Measurements from ENCODE around the gene ADARB2.

ADARB2 gene

DNA sequence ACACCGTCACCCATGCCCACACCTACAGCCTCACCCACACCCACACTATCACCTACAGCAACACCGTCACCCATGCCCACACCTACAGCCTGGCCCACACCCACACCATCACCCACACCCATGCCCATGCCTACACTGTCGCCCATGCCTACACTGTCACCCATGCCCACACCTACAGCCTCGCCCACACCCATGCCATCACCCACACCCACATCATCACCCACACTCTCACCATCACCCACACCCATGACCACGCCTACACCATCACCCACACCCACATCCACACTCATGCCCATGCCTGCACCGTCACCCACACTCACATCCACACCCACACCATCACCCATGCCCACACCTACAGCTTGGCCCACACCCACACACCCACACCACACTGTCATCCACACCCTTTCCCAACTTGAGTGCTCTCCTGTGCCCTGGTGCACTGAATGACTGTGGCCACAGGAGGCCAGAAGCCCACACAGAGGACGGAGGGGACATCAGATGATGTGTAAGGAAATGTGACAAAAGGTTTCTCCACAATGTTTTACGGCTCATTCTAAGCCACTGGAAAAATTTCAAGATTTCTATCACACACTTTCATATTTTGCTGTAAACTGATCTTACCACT lies 527.9 kb downstream of the ADARB2 start:
- no peak for DNase-seq

DNA sequence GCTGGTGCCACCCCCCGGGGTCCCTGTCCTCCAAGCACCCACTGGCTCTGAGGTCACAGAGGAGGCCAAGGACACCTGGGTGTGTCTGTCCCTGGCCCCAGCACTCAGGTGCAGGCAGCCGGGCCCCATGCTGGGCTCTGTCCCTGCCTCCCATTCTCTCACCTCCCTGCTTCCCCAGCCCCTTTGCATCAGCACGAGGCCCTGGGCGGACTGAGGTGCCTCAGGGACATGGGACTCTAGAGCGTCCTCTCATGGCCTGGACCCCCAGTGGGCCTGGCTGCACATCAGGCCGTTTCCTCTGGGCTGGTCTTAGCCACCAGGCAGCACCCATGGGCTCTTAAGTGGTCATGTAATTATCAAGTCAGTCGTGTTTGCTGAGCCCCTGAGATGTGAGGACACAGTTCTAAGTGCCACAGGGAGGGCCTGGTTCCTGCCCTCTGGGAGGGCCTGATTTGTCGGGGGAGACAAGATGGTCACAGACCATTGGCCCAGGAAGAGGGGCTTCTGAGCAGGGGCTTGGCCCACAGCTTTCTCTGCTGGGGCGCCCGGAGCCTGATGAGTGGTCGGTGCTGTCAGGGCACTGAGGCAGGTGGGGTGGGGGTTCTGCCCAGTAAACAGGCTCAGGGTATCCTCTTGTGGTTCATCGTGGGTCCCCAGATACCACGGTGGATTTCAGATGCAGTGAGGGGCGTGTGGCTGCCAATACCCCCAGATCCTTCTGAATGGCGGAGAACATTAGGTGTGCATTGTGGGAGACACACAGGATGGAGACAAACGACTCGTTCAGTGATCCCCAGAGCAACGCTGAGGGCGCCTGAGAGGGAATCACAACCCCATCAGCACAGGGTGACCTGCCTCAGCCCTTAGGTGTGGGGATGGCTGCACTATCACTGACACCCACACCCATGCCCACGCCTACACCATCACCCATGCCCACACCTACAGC lies 528.7 kb downstream of the ADARB2 start:
- DNase-seq = no peak

DNA sequence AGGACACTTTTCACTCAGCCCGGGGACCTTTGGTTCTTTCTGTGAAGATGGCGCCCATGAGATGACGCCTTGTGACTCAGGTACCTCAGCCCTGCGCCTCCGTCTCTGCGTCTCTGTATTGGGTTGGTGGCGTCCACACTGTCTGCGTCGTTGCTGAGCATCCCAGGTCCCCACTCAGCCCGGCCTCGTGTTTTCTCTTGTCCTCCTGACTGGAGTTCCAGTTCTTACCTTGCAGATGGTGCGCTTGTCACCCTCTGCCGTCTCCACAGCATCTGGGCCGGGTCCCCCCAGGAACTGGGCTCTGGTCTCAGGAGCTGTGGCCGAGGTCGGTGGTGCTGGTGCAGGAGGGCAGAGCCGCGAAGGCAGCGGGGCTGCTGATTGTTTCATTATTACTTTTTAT lies 530.7 kb downstream of the ADARB2 start:
- no peak for DNase-seq

- no peak for DNase-seq
Observed at GRCh38 chr10:1206101-1206500, 531.2 kb downstream of the ADARB2 start.

GRCh38 chr10:1205450-1206030 lies 531.8 kb downstream of the ADARB2 start:
- DNase-seq = no peak

DNA sequence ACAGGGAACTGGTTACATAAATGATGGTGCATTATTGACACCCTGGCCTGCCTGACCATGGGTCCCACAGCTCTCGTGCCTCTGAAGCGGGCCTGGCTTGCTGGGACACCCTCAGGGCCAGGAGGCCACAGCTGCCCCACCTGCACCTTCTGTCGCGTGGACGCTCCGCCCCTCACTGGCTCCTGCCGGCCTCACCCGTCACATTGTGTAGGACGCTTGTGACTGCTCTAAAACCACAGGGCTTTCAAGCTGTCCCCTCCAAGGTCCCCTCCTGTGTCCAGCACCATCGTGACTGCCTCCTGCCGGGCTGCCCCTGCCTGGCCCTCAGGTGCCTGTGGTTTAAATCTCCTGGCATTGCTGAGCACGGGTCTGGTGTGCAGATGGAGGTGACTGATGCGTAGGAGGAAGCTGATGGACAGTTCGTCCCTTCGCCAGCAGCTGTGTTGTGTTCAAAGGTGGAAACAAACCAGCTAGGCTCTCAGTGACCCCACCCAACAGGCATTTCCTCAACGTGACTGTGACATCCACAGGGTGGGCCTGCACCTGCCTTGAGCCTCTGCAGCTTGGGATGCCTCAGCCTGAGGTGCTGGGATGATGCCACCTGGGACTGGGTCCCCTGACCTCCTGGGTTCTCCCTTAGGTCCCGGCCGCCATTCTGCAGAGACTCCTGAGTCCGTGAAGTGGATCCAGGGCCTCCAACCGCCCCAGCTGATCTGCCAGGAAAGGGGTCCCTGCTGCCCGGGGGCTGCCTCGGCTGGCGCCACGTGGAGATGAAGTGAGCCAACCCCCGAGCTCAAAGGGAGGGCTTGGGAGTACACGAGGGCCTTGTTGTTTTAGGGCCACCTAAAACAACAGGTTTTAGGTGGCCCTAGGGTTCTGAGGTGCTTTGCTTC lies 532.6 kb downstream of the ADARB2 start:
- DNase-seq = no peak

GRCh38 chr10:1203704-1204103 lies 533.6 kb downstream of the ADARB2 start:
- no peak for DNase-seq

GRCh38 chr10:1203216-1203615 lies 534.1 kb downstream of the ADARB2 start:
- DNase-seq = no peak

GRCh38 chr10:1202343-1202742 lies 535.0 kb downstream of the ADARB2 start:
- no peak for DNase-seq

GRCh38 chr10:1200866-1201807 lies 536.2 kb downstream of the ADARB2 start:
- DNase-seq = no peak

DNA sequence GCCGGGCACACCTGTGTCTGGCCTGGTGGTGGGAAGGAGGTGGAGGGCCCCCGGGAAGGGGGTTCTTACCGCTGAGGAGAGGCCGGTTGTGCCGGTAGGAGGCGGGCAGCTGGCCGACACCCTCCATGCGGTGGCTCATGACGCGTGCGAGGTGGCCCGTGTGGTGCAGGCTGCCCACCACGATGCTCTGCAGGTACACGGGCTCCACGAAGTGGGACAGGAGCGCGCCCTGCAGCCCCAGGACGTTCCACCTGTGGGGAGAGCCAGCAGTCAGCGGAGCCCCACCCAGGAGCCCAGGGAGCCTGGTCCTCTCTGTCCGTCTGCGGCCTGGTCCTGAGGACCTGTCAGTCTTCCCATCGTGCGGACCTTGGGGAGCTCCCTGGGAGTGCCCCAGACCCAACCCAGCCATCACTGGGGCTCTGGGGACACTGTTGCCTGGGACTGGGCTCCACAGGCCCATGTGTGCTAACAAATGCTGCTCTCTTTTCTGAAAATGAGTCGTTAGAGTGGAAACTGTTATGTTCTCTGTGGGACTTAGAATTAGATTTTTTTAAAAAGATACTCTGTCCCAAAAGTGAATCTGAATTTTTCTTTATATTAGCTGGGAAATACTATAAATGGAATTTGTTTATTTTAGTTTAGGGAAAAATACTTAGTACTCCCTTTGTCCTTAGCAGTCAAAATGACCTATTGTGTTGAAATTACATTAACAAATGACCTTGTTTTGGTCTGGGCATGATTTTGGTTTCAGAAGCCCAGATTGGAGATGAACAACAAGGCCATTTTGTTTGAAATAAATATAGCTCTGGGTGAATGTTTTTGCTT lies 537.2 kb downstream of the ADARB2 start:
- no peak for DNase-seq

DNA sequence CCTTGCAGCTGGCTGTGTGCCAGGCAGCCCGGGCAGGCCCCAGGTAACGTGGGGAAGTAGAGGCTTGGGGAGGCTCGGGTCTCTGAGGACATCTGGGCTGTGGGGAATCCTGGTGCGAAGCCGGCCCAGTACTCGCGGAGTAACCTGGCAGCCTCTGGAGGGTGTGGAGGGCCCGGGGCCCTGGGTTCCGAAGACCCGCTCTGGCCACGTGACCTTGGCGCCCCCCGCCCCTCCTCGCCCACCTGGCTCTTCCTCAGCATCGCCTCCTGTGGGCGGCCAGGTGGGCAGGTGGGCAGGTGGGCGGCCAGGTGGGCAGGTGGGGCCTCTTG lies 538.0 kb downstream of the ADARB2 start:
- DNase-seq = no peak

GRCh38 chr10:1198453-1199344 lies 538.6 kb downstream of the ADARB2 start:
- no peak for DNase-seq

GRCh38 chr10:1197384-1197783 lies 539.9 kb downstream of the ADARB2 start:
- DNase-seq = no peak

DNA sequence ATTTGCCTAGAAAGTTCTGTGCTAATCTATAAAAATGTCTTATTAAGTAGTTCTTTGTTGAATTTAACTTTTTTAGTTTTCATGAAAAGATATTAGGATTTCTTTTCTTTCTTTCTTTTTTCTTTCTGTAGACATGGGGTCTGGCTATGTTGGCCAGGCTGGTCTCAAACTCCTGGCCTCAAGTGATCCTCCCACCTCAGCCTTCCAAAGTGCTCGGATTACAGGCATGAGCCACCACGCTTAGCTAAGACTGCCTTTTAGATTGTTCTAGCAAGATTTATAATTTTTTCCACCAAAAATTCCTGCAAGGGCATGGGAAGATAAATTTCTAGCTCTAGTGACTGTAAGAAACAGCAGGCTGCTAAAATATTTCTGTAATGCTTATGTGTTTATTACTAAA lies 540.7 kb downstream of the ADARB2 start:
- DNase-seq = no peak

- no peak for DNase-seq
Observed at GRCh38 chr10:1195828-1196227, 541.5 kb downstream of the ADARB2 start.

- no peak for DNase-seq
Observed at GRCh38 chr10:1194161-1194560, 543.2 kb downstream of the ADARB2 start.

DNA sequence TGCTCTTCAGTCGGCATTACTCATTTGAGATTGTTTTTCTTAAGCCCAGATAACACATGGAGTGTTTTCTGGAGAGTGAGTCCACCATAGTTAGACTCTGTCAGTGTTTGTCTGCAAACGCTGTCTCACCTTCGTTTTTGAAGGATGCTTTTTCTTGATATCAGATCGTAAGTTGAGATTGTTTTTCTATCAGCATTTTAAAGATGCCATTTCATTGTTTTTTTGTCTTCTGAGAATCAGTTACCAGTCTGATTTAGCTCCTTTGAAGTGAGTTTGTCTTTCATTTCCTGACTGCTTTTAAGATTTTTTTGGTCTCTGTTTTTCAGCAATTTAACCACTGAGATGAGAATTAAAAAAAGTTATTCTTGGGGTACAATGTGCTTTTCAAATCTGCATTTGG lies 543.8 kb downstream of the ADARB2 start:
- no peak for DNase-seq

DNA sequence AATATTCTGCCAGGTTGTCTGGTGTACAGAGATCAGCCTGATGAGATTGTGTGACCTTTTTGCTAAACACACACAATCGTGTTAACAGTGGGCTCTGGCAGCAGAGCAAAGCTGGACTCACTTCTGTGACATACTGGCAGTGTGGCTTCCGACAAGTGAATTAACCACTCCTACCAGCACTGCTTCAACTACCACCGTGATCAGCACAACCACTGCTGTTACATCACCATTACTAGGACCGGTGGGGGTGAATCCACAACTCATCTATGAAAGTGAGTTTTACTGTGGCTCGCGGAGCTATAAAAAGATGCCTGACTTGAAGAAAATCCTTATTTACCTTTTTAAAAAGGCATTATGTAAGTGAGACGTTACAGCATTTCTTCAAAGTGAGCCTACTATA lies 545.6 kb downstream of the ADARB2 start:
- DNase-seq = no peak

Measured in right hindlimb (tissue), 1 donor.